Activated naive CD8-positive, alpha-beta T cell treated with anti-CD3 and anti-CD28 coated beads, Interleukin-2, amount 50 U/mL, for 16 hours (primary cell): ENCODE results near the gene SIRT7.
"Not testable (repeated sequence)": the region's sequence is repeated elsewhere in the genome, so short reads cannot be mapped to it uniquely, and the experiment has no call there.

ENCODE experiments used
- DNase-seq: peaks from one replicate; pipeline ENCODE4 v3.0.0-alpha.2; 2020; ENCODE audit warnings: low read depth, low spot score

SIRT7 gene

GRCh38 chr17:81955058-81955681 is 37.2 kb upstream of the SIRT7 start:
- no peak for DNase-seq

GRCh38 chr17:81954131-81955057 is 36.4 kb upstream of the SIRT7 start:
- DNase-seq, result no peak

GRCh38 chr17:81953443-81953842 is 35.5 kb upstream of the SIRT7 start:
- not testable (repeated sequence) for DNase-seq

GRCh38 chr17:81952792-81953228 is 34.8 kb upstream of the SIRT7 start:
- DNase-seq, result no peak

GRCh38 chr17:81951785-81952684 is 34.1 kb upstream of the SIRT7 start:
- DNase-seq, result no peak

- no peak for DNase-seq
Observed at GRCh38 chr17:81950501-81950900, 32.5 kb upstream of the SIRT7 start.

GRCh38 chr17:81948635-81949378 is 30.8 kb upstream of the SIRT7 start:
- no peak for DNase-seq

GRCh38 chr17:81947189-81947588 is 29.2 kb upstream of the SIRT7 start, which contains the start of gene MYADML2:
Gene MYADML2 (minus strand): TSS chr17:81947233. CDS start chr17:81941741, 5,492 bp downstream.
- DNase-seq, result no peak

- no peak for DNase-seq
Observed at GRCh38 chr17:81944858-81945257, 26.9 kb upstream of the SIRT7 start.

- no peak for DNase-seq
Observed at GRCh38 chr17:81942167-81942553, 24.2 kb upstream of the SIRT7 start.

GRCh38 chr17:81941484-81942166 is 23.6 kb upstream of the SIRT7 start:
- no peak for DNase-seq

- DNase-seq, result no peak
Observed at GRCh38 chr17:81940538-81941483, 22.8 kb upstream of the SIRT7 start.

- DNase-seq, result no peak
Observed at GRCh38 chr17:81939881-81940385, 22.0 kb upstream of the SIRT7 start.

GRCh38 chr17:81939218-81939617 is 21.2 kb upstream of the SIRT7 start:
- DNase-seq, result no peak

- no peak for DNase-seq
Observed at GRCh38 chr17:81935709-81936084, 17.7 kb upstream of the SIRT7 start.

GRCh38 chr17:81934850-81935708 is 17.1 kb upstream of the SIRT7 start:
- DNase-seq, result no peak

GRCh38 chr17:81934098-81934757 is 16.3 kb upstream of the SIRT7 start:
- no peak for DNase-seq
